Epidermal melanocyte (primary cell): ENCODE measurements around the gene ARHGAP10.

Source experiments
- DNase-seq: peaks from one replicate; pipeline ENCODE4 v3.0.0; 2011; ENCODE audit warnings: low spot score; ENCODE audit not compliant: insufficient read length

The ARHGAP10 gene

DNA sequence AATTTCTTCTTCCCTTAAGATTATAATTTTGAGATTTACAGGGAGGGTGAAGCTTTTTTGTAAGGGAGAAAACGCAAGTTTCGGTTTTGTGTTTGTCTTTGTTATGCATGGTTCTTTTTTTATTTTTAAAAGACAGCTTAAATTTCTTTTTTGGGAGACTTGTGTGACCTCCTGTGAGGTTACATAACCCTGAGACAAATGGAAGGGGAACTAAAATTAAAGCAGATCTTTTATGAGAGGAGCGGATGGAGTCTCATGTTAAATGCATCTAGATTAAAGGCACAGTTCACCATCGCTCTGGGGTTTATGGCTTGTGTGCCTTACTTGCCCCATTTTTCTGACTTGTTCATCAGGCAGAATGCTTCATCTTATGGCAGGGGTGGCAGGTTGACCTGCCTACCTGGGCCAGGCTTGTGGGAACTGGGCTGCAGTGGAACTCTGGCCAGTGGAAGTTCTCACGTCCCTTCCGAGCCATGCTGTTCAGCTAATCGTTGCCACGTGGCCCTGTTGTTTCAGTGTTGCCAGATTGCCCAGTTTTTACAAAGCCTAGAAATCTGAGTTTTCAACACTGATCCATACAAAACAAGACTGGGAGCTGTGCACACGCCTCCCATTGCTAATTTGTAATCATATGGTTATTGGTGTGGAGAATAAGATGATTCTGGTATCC is 291.8 kb downstream of the ARHGAP10 start:
- no peak for DNase-seq

DNA sequence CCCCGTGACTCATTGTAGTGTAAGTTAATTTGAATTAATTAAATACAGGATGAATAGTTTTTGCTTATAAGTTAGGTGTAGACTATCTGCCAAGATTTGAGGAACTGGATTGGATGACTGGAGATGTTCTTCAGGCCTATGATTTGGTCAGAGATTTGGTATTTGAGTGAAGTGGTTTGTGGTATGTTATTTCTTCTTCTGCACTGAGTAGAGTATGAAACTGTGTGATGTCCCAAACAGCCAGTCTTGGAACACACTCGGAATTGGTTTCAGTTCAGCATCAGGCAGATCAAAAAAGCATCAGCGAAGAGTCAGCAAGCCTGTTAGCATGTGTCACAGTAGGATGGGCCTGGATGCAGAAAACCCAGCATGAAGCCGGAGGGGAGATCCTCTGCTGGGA is 294.1 kb downstream of the ARHGAP10 start:
- DNase-seq, result no peak

DNA sequence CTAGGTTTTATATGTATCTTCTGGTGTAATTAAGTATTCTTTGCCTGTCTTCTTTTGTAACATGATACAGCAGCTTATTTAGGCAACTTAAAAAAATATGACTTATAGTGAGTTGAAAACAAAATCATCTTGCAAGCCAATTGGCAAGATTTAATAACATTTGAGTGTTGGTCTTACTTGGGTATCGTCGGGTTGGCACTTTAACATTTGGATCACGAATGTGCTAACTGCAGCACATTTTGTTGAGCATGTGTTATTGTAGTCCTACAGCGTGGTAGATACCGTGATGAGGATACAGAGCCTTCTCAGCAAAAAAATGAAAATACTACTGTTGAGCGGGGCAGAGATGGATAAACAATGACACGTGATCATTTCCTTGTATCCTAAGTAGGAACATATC is 295.3 kb downstream of the ARHGAP10 start:
- no peak for DNase-seq

DNA sequence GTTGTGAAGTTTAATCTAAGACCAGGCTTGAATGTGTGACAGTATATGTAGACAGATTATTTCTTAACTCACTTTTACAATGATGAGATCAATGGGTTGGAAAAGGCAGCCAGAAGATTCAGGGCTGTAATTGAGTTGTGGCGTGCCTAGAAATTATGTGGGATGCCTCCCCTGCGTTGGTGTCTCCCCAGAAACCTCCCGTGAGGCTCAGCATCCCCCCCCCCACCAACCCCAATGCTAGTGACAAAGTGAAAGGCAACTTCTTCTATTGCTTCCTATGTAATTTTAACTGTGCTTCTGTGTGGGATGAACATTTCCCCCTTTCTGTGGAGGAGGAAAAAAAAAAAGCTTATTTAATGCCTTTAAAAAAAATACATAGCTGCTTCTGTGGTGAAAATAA is 297.9 kb downstream of the ARHGAP10 start:
- DNase-seq, result no peak

DNA sequence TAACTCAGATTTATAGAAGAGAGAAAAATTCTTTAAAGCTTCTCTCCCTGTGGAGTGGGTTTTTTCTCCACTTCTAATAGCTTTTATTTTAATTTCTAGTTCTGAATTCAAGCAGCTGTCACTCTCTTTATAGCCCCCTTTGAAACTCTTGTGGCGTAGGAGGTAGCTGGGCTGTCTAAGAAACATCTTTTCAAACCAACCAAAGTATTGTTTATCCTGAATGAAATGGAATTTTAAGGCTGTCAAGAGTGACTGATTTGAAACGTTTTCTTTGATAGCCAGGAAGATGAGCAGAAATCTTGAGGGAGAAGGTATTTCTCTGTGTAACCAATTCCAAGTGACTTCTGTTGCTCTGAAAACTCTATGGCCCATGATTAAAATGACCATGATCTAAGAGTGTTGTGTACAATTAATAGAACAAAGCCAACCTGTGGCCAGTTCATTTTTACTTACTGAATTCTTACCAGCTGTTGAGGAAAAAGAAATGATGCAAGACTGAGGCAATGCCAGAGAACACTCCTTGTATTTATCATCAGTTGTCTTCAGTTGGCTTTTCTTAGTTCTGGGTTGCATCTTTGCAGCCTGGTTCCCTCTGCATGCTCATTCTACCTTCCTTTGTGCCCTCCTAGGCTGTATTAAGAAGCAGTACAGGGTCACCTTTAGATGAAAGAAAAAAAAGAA is 298.4 kb downstream of the ARHGAP10 start:
- DNase-seq, result no peak

DNA sequence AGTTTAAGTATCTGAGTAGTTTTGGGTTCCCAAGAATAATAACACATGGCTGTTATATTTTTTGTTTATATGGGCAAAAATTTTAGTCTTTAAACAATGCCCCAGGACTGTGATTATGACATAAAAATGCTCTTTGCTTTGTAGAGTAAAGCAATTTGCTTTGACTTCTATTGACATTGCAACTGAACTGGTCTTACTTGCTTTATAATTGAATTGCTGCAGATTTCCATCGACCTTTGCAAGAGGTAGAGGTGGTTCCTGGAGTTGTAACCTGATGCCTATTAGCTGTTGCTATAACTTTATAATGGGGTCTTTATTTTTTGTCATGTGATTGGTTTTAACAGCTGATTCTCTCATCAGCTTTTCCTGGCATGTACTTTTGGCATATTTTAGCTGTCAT is 302.9 kb downstream of the ARHGAP10 start:
- no peak for DNase-seq

DNA sequence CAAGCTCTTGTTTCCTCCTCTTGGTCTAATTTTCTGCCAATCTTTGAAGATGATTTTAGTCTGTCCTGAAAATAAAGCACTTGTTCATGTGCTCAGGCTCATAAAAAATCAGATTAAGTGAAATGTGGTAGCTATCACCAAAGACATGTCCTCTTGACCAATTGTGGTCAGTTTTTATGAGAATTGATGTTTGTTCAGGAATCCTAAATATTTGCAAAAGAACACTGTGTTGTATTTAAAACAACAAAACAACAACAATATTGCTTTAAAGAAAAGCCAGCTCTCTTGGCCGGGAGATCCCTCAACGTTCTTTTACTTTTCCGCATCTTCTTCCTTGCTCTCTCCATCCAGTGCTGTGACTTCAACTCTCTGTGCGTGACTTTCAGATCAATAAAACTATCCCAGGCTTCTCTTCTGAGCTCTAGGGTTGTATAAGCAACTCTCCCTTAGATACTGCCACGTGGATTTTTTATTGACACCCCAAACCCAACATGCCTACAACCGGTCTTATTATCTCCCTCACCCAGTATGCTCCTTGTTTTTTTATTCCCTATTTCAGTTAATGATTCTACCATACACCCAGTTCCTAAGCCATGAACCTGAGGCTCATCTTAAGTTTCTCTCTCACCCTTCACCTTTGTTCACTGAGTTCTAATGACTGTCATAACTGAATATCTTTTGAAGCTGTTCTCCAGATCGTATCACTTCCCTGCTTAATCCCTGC is 309.9 kb downstream of the ARHGAP10 start:
- DNase-seq, result no peak

DNA sequence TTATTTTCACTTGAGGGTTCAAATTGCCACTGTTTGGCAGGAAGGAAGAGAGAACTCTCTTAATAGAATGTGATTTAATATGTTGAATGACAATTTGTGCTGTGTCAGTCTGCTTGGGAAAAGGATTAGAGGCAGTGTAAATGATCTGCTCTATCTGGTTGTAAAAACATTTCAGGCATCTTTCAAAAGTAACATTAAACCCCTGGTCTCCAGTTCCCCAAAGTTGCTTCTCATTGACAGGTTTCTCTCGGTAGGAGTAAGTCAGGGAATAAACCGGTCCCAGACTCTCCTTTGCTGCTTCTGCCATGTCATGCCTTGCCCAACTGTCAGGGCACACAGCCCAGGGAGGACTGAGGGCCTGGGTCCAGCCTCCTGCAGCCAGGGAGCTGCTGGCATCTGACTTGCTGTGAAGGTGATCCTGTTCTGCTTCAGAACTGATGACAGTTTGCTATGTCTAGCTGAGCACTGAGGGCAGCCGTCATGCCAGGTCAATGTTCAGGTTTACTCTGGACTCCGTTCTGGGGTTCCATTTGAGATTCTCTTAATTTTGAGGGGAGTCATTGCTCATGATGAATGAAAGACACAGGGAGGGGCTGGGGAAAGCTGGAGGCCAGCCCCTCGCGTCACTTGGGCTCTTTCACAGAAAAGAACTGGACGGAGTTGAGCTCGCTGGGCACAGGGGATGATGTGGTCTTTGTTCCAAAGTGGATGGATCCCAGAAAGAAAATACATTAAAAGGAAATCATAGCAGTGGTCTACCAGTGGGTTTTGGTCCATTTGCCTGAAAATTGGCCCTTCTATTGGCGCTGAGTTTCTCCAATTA is 312.4 kb downstream of the ARHGAP10 start:
- DNase-seq, result no peak

DNA sequence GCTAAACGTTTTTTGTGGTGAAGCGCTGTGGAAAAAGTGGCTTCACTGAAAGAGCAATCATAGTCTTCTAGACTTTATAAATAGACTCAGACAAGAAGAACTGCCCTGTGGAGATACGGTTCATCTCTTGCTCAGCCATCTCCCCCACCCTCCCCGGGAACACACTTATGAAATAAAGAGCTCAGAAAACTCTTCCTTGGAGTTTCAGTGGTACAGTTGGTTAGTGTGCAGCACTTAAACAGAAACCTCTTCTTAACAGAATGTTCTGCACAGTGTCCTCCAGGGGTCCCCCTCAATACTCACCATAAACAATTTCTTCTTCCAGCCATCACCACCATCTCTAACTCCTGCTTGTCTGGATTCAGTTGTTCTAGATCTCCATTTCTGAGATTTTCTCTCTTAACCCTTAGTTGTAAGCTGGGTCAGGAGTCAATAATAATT is 313.0 kb downstream of the ARHGAP10 start:
- DNase-seq, result no peak

DNA sequence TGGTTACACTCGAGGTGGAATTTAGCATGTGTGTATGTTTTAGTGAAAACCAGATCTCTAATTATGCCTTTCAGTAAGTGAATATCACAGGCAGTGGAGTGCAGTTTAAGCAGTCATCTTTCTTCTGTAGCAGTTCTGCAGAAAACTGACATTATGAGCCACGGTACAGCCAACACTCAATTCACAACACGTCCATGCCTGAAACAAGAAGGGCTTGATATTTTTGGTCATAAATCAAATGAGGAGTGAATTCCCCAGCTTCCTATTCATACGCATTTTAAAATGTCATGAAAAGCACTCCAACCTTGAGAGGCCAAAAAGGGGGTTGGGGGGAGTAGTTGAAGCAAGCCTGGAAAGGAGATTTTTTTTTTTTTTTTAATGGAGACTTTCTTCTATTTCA is 316.7 kb downstream of the ARHGAP10 start:
- DNase-seq, result no peak

DNA sequence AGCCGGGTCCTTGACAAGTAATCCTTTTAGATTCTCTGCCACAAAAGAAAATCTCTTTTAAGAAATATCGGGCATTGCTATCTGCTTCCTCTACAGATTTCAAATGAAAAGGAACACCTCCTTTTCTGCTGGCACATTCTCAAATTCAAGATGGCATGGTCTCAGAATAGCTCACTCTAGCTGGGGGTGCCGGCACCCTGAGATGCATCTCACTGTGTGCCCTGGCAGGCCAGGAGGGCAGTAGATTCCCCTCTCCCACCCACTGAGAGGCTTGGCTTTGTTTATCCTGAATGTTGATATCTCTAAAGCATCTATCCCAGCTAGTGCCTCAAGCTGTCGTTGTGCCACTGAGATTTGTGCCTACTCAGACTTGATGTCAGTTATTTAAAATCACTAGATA is 319.5 kb downstream of the ARHGAP10 start:
- no peak for DNase-seq

DNA sequence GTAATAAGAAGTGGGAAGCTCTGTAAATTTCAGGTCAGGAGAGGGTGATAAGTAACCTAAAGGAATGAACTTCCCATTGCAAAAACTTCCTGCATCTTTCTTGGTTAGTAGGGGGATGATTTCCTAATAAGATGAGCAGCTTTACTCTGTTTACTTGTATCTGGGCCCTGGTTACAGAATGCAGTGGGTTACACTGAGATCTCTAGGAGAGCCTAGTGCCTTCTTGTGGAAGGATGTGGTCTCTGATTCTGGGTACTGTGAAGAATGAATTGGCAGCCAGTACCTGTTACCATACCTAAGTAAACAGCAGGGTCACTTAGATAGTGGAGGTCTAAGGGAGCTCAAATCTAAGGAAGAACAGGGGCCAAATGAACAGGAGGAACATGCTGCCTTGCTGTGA is 320.6 kb downstream of the ARHGAP10 start:
- no peak for DNase-seq

DNA sequence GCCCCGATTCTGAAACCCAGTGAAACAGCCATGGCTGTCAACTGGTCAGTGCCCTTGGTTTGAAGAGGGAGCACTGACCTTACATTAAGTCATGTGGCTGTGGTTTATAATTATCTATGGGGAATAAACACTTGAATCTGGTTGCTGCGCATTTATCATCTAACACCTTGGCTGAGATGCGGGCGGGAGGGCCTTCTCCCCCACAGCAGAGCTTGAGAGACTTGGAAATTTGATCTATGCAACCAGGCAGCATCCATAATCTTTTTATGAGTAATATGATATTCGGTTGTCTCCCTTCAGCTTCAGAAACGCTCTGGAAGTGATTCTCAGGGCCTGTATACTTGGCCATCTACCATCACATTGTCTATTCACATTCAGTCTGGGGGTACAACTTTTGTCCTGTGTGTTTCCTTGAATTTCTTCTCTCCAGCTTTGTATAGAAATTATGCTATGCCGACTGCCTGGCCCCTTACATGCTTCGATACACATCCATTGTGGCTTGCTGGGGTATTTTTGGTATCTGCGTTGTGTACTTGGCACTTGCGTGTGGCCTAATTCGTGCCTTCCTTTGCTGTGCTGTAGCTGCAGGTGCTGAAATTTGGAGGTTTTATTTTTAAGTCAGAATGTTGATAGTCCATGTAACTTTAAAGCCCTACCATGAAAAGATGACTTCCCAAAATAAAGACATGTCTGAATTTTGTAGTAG is 321.6 kb downstream of the ARHGAP10 start:
- no peak for DNase-seq

DNA sequence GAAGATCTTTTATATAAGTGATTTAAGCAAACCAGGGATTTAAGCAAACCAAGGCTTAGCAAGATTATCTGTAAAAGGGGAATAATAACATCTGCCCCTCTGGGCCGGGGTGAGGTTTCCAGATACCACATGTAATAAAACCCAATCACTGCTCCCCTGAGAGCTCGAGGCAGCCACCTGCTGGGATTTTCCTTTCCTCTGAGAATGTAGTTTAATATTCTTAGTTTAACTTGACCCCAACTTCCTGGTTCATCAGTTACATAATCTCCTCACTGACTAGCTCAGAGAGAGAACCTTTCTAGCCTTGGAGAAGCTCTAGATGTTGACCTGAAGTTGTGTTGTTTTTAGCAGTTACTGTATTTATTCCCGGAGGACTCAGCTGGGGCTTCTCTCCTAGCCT is 322.4 kb downstream of the ARHGAP10 start:
- no peak for DNase-seq

DNA sequence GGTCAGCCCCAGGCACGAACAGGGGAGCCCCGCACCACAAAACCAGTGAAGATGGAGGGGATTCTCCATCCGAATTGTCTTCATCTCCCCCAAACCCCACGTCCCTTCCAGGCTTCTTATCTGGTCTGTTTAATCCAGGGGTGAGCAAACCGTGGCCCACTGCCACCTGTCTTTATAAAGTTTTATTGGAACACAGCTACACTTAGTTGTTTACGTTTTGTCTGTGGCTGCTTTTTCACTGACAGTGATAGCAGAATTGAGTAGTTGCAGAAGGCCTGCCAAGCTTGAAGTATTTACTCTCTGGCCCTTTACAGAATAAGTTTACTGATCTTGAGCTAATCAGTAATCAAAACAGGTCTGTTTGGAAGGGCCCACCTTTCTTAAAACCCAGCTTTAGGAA is 324.0 kb downstream of the ARHGAP10 start:
- no peak for DNase-seq

DNA sequence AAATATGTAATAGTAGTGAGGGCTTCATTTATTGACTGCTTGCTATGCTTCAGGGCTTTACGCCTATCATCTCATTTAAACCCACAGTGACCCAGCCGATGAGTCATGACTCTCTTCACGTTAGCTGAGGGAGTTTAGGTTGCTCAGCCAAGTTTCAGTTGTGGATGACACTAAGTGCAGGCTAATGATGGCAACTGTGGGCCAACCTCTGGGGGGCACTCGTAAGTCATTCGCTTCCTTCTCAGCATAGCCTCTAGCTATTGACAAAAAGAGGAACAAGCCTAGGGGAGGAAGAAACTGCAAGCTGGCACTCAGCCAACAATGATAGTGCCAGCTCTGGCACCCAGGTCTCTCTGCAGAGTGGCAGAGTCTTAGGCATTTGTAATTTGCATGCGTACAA is 325.0 kb downstream of the ARHGAP10 start:
- no peak for DNase-seq

DNA sequence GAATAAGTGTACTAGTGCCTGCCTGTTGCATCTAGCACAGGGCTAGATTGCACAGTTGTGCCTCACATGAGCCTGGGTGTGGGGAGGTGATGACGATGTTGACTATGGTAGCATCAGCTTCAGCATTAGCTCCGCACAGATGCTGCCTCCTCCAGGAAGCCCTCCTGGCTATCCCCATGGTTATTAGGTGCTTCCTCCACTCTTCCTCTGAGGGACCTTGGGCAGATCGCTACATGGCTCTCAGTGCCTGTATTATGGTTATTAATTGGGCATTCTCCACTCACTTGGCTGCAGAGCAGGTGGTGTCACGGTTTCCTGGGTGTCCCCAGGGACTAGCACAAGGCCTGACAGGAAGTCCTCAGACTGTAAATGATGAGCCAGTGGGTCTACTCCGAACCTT is 325.6 kb downstream of the ARHGAP10 start:
- DNase-seq, result no peak

DNA sequence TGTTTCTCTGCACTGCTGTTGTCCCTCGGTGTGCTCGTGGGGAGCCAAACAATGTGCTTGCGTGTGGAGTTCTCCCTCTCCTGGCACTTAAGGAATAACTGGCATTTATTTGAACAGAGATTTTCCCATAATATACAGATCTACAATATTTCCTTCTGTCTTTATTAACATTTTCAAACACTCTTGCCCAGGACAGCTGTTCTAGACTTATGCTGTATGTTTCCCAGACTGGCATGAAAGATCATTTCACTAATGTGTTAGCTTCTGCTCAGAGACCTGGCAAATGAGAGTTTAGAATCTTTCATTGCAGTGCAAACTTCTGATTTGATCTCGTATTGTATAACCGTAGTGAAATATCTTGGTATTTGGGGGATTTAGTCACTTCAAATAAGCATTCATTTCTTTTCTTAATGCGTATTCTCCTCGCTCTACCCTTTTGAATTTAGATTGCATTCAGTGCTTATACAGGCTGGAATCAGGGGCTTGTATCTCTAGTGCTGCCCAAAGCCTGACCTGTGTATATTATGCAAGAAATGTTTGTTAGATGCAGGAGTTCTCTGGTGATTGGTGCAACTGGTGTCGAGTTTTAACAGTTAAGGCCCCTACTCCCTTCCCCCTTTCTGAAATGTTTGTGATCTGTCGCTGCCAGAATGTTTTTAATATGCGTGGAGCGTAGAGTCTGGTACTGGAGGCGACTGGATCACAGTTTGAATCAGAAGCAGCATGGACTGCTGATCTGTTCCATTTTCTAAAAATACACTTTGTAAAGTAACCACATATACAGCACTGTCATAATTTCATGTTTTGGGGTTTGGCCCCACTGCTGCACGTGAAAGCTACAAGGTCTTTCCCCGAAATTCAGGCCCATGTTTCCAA is 326.3 kb downstream of the ARHGAP10 start:
- no peak for DNase-seq

DNA sequence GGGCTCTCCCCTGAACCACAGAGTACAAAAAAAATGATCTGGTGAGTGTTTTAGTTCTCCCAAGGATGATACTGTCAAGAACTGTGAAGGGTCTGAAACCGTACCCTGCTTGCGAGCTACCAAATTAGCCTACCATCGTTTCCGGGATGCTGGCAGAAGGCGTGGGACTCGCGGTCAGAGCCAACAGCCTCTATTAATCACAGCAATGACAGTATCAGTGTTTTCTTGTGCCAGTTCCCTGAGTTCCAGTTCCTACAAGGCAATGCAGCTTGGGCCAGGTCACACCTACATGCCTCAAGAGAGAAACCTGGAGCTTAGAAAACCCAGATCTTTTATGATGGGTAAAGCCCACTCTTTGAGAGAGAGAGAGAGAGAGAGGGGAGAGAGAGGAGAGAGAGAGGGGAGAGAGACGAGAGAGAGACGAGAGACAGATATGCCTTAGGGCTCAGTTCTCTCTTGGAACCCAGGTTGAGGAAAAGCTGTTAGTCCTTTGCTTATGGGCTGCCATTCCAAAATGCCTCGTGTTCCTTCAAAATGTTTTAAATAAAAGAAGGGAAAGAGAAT is 327.8 kb downstream of the ARHGAP10 start:
- DNase-seq, result no peak
